SU-DHL-6 (cell line): ENCODE measurements around the gene NCOA3.

Experiments
- EZH2phosphoT487 ChIP-seq: fragments of 200-600 bp; sonication (generic), shearing (Covaris generic); conservative IDR thresholded peaks from 2 replicates; pipeline ENCODE4 v1.6.1; 2018; ENCODE audit warnings: mild to moderate bottlenecking, antibody characterized with exemption, low read length, moderate library complexity, mixed read lengths
- TF ChIP-seq, protein P1 (sequence below): fragments of 200-600 bp; sonication (generic); IDR thresholded peaks from one replicate; pipeline ENCODE4 v1.5.1; 2017; ENCODE audit warnings: antibody characterized with exemption, mild to moderate bottlenecking, low read length, moderate library complexity; ENCODE audit not compliant: insufficient read depth, poor library complexity, severe bottlenecking

DNA sequence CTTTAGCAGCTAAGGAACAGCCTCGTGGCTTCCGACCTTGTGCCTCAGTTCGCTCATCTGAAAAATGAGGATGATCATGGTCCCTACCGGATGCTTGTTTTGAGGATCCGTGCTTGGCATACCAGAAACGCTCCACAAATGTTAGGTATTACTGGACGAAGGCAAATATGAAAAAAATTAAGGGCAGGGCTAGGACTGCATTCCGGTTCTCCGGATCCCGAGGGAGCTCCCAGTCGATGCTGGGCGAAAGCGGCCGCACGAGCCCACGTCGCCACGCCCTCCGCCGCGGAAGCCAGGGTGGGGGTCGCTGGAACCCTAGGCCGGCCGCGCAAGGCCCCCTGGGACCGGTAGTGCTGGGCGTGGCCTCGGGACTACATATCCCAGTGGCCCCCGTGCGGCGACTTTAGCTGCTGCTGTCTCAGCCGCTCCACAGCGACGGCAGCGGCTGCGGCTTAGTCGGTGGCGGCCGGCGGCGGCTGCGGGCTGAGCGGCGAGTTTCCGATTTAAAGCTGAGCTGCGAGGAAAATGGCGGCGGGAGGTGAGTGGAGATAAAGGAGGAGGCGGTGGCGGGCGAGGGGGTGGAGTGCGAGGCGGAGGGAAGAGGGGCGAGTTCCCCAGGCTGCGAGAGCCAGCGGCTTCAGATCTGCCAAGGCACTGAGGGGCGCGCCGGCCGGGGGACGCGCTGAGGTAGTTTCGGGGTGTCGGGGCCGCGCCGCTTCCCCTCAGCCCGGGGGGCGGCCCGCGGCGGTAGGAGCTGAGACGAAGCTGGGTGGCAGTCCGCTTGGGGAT lies at the start of gene NCOA3:
- TF ChIP-seq, protein P1, sequence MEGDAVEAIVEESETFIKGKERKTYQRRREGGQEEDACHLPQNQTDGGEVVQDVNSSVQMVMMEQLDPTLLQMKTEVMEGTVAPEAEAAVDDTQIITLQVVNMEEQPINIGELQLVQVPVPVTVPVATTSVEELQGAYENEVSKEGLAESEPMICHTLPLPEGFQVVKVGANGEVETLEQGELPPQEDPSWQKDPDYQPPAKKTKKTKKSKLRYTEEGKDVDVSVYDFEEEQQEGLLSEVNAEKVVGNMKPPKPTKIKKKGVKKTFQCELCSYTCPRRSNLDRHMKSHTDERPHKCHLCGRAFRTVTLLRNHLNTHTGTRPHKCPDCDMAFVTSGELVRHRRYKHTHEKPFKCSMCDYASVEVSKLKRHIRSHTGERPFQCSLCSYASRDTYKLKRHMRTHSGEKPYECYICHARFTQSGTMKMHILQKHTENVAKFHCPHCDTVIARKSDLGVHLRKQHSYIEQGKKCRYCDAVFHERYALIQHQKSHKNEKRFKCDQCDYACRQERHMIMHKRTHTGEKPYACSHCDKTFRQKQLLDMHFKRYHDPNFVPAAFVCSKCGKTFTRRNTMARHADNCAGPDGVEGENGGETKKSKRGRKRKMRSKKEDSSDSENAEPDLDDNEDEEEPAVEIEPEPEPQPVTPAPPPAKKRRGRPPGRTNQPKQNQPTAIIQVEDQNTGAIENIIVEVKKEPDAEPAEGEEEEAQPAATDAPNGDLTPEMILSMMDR: no peak
- TF ChIP-seq EZH2phosphoT487: no peak
